Type B pancreatic cell (in vitro differentiated cells): ENCODE data around the gene ACTR1A. TPM values are rescaled to one million over a fixed set of nuclear protein-coding genes. Genes with fewer than 3 reads are reported as not detected.

ENCODE experiments used
- DNase-seq: peaks from one replicate; pipeline ENCODE4 v3.0.0; 2021; ENCODE audit warnings: mixed read lengths; ENCODE audit not compliant: unreplicated experiment; ENCODE audit errors: extremely low spot score
- H3K27ac Mint-ChIP-seq: 2 replicates; pipeline ENCODE4 v1.8.0; 2021; ENCODE audit warnings: mild to moderate bottlenecking, mixed read lengths
- H3K27me3 Mint-ChIP-seq: 2 replicates; pipeline ENCODE4 v1.8.0; 2021; ENCODE audit warnings: mixed read lengths
- H3K36me3 Mint-ChIP-seq: 2 replicates; pipeline ENCODE4 v1.8.0; 2021; ENCODE audit warnings: mixed read lengths
- H3K4me1 Mint-ChIP-seq: one replicate; pipeline ENCODE4 v1.8.0; 2021; ENCODE audit warnings: mixed read lengths; ENCODE audit not compliant: unreplicated experiment
- H3K4me3 Mint-ChIP-seq: 2 replicates; pipeline ENCODE4 v1.8.0; 2021; ENCODE audit warnings: mild to moderate bottlenecking, mixed read lengths
- H3K9me3 Mint-ChIP-seq: 2 replicates; pipeline ENCODE4 v1.8.0; 2021; ENCODE audit warnings: mixed read lengths
- CTCF ChIP-seq: fragments of 200-600 bp; sonication (generic); conservative IDR thresholded peaks from 2 replicates; pipeline ENCODE4 v1.5.0; 2021; ENCODE audit warnings: antibody characterized with exemption, mild to moderate bottlenecking
- long read RNA-seq: library from polyadenylated mRNA; unstranded; transcript quantifications from one replicate; pipeline ENCODE4 v2.0.0, GENCODE V29; 2020
- total RNA-seq: library from RNA; stranded (reverse); gene quantifications from 2 replicates; pipeline ENCODE4 v1.2.1, GENCODE V29; 2021; ENCODE audit warnings: low replicate concordance

ACTR1A gene
- total RNA-seq: 73.1 and 95.4 TPM in 2 replicates
- long read RNA-seq, transcript ACTR1A-201 (11 exons, 2,829 nt): major isoform, 143 of 170 reads
- long read RNA-seq, partial matches to known transcripts: 5 of 170 reads
- long read RNA-seq, other reads (novel, unspliced or antisense): 22 of 170 reads

GRCh38 chr10:102502337-102503151, at the start of gene ACTR1A:
Gene ACTR1A, minus strand, starts transcription at chr10:102502712. Its CDS starts 65 bp downstream, at chr10:102502647.
- no peak for TF ChIP-seq CTCF
- no peaks in the 10 kb centered on the region for H3K27me3 Mint-ChIP-seq
- H3K27ac Mint-ChIP-seq: no peak within 1 kb of the TSS
- peaks cover 3% of the 10 kb centered on the region for H3K36me3 Mint-ChIP-seq
- H3K9me3 Mint-ChIP-seq: no peaks in the 10 kb centered on the region
- H3K4me3 Mint-ChIP-seq: no peak within 1 kb of the TSS
- peak; percentile 98 for DNase-seq
- H3K4me1 Mint-ChIP-seq: peaks cover 30% of the 10 kb centered on the region

- H3K4me1 Mint-ChIP-seq: peaks cover 12% of the 10 kb centered on the region
- H3K9me3 Mint-ChIP-seq: no peaks in the 10 kb centered on the region
- H3K36me3 Mint-ChIP-seq: peaks cover 20% of the 10 kb centered on the region
- DNase-seq: no peak
- H3K4me3 Mint-ChIP-seq: no peak overlapping the region
- no peaks in the 10 kb centered on the region for H3K27me3 Mint-ChIP-seq
- no peak overlapping the region for H3K27ac Mint-ChIP-seq
- no peak for TF ChIP-seq CTCF
Observed at GRCh38 chr10:102550636-102551210, 48.2 kb upstream of the ACTR1A start.

GRCh38 chr10:102549549-102549948, 47.0 kb upstream of the ACTR1A start:
- no peak for TF ChIP-seq CTCF
- Mint-ChIP-seq H3K4me3 (no peak overlapping the region), H3K4me1 (peaks cover 7% of the 10 kb centered on the region), H3K27ac (no peak overlapping the region), H3K9me3 (no peaks in the 10 kb centered on the region), H3K36me3 (peaks cover 18% of the 10 kb centered on the region), H3K27me3 (no peaks in the 10 kb centered on the region)
- no peak for DNase-seq

DNA sequence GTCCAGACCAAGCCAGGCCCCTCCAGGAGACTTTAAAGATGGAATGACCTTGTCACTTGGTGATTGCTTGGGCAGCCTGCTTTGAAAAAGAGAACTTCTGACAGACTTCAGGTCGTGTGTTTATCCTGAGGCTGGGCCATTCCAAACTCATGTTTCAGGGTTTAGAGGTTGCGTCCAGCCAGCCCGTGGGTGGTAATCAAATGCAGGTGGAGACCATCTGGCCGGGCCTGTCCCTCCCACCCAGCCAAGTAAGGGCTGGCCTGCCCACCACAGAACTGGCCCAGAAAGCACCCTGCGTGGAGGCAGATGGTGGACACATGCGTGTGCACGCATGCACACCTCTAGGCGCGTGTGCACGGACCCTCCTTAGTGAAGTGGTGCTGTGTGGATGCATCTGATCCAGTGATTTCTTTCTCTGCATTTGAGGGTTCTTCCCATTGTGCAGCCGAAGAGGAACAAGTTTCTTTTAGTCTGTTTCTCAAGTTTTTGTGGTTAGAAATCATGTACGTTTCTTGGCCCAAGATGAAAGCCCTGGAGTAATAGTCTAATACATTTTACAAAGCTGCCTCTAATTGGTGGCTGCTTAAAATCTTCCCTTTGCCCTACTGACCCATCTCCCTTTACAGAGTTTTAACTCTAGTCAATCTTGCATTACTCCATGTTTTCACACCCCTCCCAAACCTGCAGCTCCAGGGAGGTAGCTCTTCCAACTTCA, 44.3 kb upstream of the ACTR1A start:
- peak overlapping the region; percentile 9 for H3K4me3 Mint-ChIP-seq
- H3K27me3 Mint-ChIP-seq: no peaks in the 10 kb centered on the region
- peaks cover 7% of the 10 kb centered on the region for H3K4me1 Mint-ChIP-seq

More for the DNA sequence above, 44.3 kb upstream of the ACTR1A start:
- no peak for TF ChIP-seq CTCF
- H3K27ac Mint-ChIP-seq: no peak overlapping the region
- H3K36me3 Mint-ChIP-seq: peaks cover 8% of the 10 kb centered on the region
- DNase-seq: no peak
- H3K9me3 Mint-ChIP-seq: no peaks in the 10 kb centered on the region
